NT2/D1 (cell line): ENCODE measurements around the gene ADGRD2.

Experiments used
- DNase-seq: peaks from one replicate; pipeline ENCODE4 v3.0.0-alpha.2; 2011; ENCODE audit warnings: low read depth, low spot score
- H3K27me3 ChIP-seq: 2 replicates; pipeline ENCODE4 v1.6.0; 2011; ENCODE audit warnings: mild to moderate bottlenecking; ENCODE audit not compliant: insufficient read length, insufficient read depth
- H3K36me3 ChIP-seq: 2 replicates; pipeline ENCODE4 v1.6.1; 2011; ENCODE audit warnings: mild to moderate bottlenecking, low read length, mixed read lengths; ENCODE audit not compliant: insufficient read depth, insufficient read length
- H3K4me1 ChIP-seq: 2 replicates; pipeline ENCODE4 v1.5.1; 2011; ENCODE audit not compliant: insufficient read depth, insufficient read length
- H3K4me3 ChIP-seq: 2 replicates; pipeline ENCODE4 v1.5.1; 2011; ENCODE audit warnings: low read depth; ENCODE audit not compliant: insufficient read length
- H3K9ac ChIP-seq: 2 replicates; pipeline ENCODE4 v1.6.0; 2011; ENCODE audit warnings: low read depth; ENCODE audit not compliant: insufficient read length
- H3K9me3 ChIP-seq: 2 replicates; pipeline ENCODE4 v1.5.1; 2011; ENCODE audit warnings: mild to moderate bottlenecking, low read length; ENCODE audit not compliant: insufficient read depth
- SUZ12 ChIP-seq: IDR thresholded peaks from 2 replicates; pipeline ENCODE4 v1.6.1; 2011; ENCODE audit not compliant: insufficient read length, insufficient read depth; ENCODE audit errors: extremely low read depth
- YY1 ChIP-seq: IDR thresholded peaks from 2 replicates; pipeline ENCODE4 v1.6.1; 2011; ENCODE audit not compliant: insufficient read length, insufficient read depth
- ZNF274 ChIP-seq: IDR thresholded peaks from 2 replicates; pipeline ENCODE4 v1.6.1; 2011; ENCODE audit warnings: mild to moderate bottlenecking, low read depth, low read length

The ADGRD2 gene

GRCh38 chr9:124450241-124450924 lies at the start of gene ADGRD2:
Gene ADGRD2 (plus strand): TSS chr9:124450451. CDS start chr9:124451667, 1,216 bp downstream.
- peak; percentile 60 for DNase-seq
- H3K36me3 ChIP-seq: no peaks in the 10 kb centered on the region
- H3K9ac ChIP-seq: peak within 1 kb of the TSS; percentile 57
- peaks cover 19% of the 10 kb centered on the region for H3K27me3 ChIP-seq
- peaks cover 6% of the 10 kb centered on the region for H3K4me1 ChIP-seq
- TF ChIP-seq SUZ12: no peak
- no peak for TF ChIP-seq YY1
- peak within 1 kb of the TSS; percentile 54 for H3K4me3 ChIP-seq
- H3K9me3 ChIP-seq: no peaks in the 10 kb centered on the region

DNA sequence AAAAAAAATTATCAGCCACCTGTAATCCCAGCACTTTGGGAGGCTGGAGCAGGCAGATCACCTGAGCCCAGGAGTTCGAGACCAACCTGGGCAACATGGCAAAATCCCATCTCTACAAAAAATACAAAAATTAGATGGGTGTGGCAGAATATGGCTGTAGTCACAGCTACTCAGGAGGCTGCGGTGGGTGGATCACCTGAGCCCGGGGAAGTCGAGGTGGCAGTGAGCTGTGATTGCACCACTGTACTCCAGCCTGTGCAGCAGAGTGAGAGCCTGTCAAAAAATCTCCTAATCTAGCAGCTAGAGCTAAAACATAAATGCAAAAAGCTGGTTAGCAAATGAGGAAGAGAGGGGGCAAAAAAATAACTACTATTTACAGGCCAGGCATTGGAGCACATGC lies 47.0 kb upstream of the ADGRD2 start:
- Histone ChIP-seq H3K36me3 (peaks cover 91% of the 10 kb centered on the region), H3K9ac (no peak overlapping the region), H3K27me3 (no peaks in the 10 kb centered on the region), H3K9me3 (no peaks in the 10 kb centered on the region), H3K4me3 (no peak overlapping the region), H3K4me1 (peaks cover 15% of the 10 kb centered on the region)
- TF ChIP-seq YY1: no peak
- TF ChIP-seq ZNF274: no peak
- TF ChIP-seq SUZ12: no peak
- DNase-seq: no peak

DNA sequence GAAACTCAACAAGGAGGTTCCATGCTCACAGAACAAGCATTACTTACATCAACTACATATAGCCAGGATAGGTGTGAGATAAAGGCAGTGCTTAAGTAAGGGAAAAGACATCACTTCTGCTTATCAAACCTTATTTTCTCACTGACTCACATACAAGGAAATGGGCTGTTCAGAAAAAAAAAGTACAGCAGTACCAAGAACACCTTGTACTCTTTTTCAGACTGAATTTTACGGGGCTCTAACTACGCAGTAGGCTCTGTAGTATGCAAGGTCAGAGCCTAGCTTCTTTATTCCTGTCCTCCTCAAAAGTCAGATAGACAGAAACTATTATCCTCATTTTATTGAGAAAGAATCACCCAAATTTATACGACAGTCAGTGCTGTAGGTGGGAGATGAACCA lies 40.8 kb upstream of the ADGRD2 start:
- no peaks in the 10 kb centered on the region for H3K9me3 ChIP-seq
- no peak for DNase-seq
- no peak overlapping the region for H3K9ac ChIP-seq
- no peak for TF ChIP-seq SUZ12
- TF ChIP-seq YY1: no peak
- no peak for TF ChIP-seq ZNF274
- no peak overlapping the region for H3K4me3 ChIP-seq
- no peaks in the 10 kb centered on the region for H3K4me1 ChIP-seq
- peaks cover 98% of the 10 kb centered on the region for H3K36me3 ChIP-seq
- H3K27me3 ChIP-seq: no peaks in the 10 kb centered on the region

GRCh38 chr9:124410321-124410913 lies 39.8 kb upstream of the ADGRD2 start:
- DNase-seq: no peak
- no peak for TF ChIP-seq ZNF274
- TF ChIP-seq YY1: no peak
- no peak for TF ChIP-seq SUZ12
- no peak overlapping the region for H3K9ac ChIP-seq
- H3K27me3 ChIP-seq: no peaks in the 10 kb centered on the region
- H3K4me1 ChIP-seq: no peaks in the 10 kb centered on the region
- peaks cover under 1% of the 10 kb centered on the region; the same call in 1 of the 2 replicates for H3K9me3 ChIP-seq
- no peak overlapping the region for H3K4me3 ChIP-seq
- peaks cover 92% of the 10 kb centered on the region for H3K36me3 ChIP-seq

- DNase-seq: no peak
- no peak overlapping the region for H3K9ac ChIP-seq
- no peaks in the 10 kb centered on the region for H3K4me1 ChIP-seq
- peaks cover 5% of the 10 kb centered on the region; the same call in 1 of the 2 replicates for H3K9me3 ChIP-seq
- no peak overlapping the region for H3K4me3 ChIP-seq
- H3K36me3 ChIP-seq: peaks cover 80% of the 10 kb centered on the region
- TF ChIP-seq SUZ12 (no peak), YY1 (no peak), ZNF274 (no peak)
- no peaks in the 10 kb centered on the region for H3K27me3 ChIP-seq
These were observed 38.6 kb upstream of the ADGRD2 start for GRCh38 chr9:124411514-124412227.

DNA sequence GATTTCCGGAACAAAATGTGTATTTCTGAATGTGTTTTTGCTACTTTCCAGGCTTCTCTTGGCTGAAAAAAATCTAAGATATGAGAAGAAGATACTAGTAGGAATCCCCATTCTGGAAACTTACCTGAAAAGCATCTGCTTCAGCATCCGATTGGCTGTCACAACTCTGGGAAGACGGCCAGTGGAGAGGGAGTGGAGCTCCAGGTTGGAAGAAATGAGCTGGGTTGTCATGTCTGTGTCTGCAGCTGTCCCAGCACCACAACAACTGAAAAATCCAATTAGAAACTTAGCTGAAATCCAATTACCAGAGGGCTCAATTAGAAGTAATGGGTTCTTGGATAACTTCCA lies 38.0 kb upstream of the ADGRD2 start:
- Histone ChIP-seq H3K9ac (no peak overlapping the region), H3K9me3 (peaks cover 5% of the 10 kb centered on the region; the same call in 1 of the 2 replicates), H3K36me3 (peaks cover 75% of the 10 kb centered on the region), H3K4me1 (no peaks in the 10 kb centered on the region), H3K4me3 (no peak overlapping the region), H3K27me3 (no peaks in the 10 kb centered on the region)
- TF ChIP-seq ZNF274 (no peak), YY1 (no peak)
- DNase-seq: no peak

- Histone ChIP-seq H3K4me3 (peak overlapping the region; percentile 87), H3K4me1 (peaks cover 3% of the 10 kb centered on the region), H3K27me3 (no peaks in the 10 kb centered on the region), H3K9ac (peak overlapping the region; percentile 89), H3K36me3 (peaks cover 51% of the 10 kb centered on the region), H3K9me3 (peaks cover 5% of the 10 kb centered on the region; the same call in 1 of the 2 replicates)
- no peak for DNase-seq
- TF ChIP-seq ZNF274 (no peak), SUZ12 (no peak), YY1 (no peak)
These were observed 35.6 kb upstream of the ADGRD2 start for GRCh38 chr9:124414612-124415011.
